Spinal cord (tissue), 10 donors: ENCODE measurements around the gene NCAPG2. TPM values are rescaled to one million over a fixed set of nuclear protein-coding genes. Genes with fewer than 3 reads are reported as not detected.

Source experiments
- DNase-seq, 6 donors: peaks; one replicate each; pipeline versions ENCODE4 v3.0.0 to v3.0.0-alpha.2; 2013 to 2015; ENCODE audit warnings: low spot score in 6 of 6, low read depth in 4 of 6
- H3K27ac ChIP-seq: one replicate; pipeline ENCODE4 v1.5.1; 2013; ENCODE audit warnings: low read depth, low read length, control low read depth
- H3K27me3 ChIP-seq: one replicate; pipeline ENCODE4 v1.6.1; 2013; ENCODE audit warnings: low read length; ENCODE audit not compliant: control insufficient read depth, insufficient read depth
- H3K36me3 ChIP-seq: one replicate; pipeline ENCODE4 v1.6.1; 2013; ENCODE audit warnings: low read length; ENCODE audit not compliant: control insufficient read depth, insufficient read depth
- H3K4me1 ChIP-seq: one replicate; pipeline ENCODE4 v1.6.1; 2013; ENCODE audit warnings: low read length; ENCODE audit not compliant: control insufficient read depth, insufficient read depth
- H3K4me3 ChIP-seq: one replicate; pipeline ENCODE4 v1.5.1; 2013; ENCODE audit warnings: low read depth, low read length, control low read depth
- H3K9me3 ChIP-seq: one replicate; pipeline ENCODE4 v1.6.1; 2013; ENCODE audit warnings: low read length; ENCODE audit not compliant: control insufficient read depth, insufficient read depth
- WGBS: methylation state at CpG from one replicate; pipeline ENCODE4 v1.1.5; 2013; ENCODE audit warnings: missing lambda C conversion rate; ENCODE audit not compliant: insufficient coverage; 5-methylcytosine and 5-hydroxymethylcytosine counted together
- polyA plus RNA-seq, 2 donors: library from polyadenylated mRNA; unstranded; fragments of 120-200 nt; gene quantifications; one replicate each; pipeline ENCODE4 v1.2.1, GENCODE V29; 2013; ENCODE audit not compliant: insufficient read length in 2 of 2
- total RNA-seq, 2 donors: library from RNA; depleted of rRNA in 1 of 2; stranded (reverse); fragments of 120-200 nt in 1 of 2; fragments of >200 nt in 1 of 2; gene quantifications; one replicate each; pipeline versions ENCODE4 v1.2.3 to v1.2.4, GENCODE V29; 2013 to 2014
- donor health status: healthy.

NCAPG2 gene
- total and polyA plus RNA-seq, 4 donors = 14.1 to 17.5 (median 16.3) TPM

GRCh38 chr7:158601090-158601489, 103.5 kb downstream of the NCAPG2 start:
- no peak overlapping the region for H3K27ac ChIP-seq
- no peaks in the 10 kb centered on the region for H3K4me1 ChIP-seq
- WGBS = no CpG with 5 or more reads among the region's 1 CpG
- no peak overlapping the region for H3K4me3 ChIP-seq
- H3K27me3 ChIP-seq = no peaks in the 10 kb centered on the region
- H3K9me3 ChIP-seq = no peaks in the 10 kb centered on the region
- DNase-seq = no peak
- no peaks in the 10 kb centered on the region for H3K36me3 ChIP-seq

- Histone ChIP-seq H3K27me3 (no peaks in the 10 kb centered on the region), H3K27ac (no peak overlapping the region), H3K9me3 (no peaks in the 10 kb centered on the region), H3K4me3 (no peak overlapping the region), H3K36me3 (no peaks in the 10 kb centered on the region), H3K4me1 (no peaks in the 10 kb centered on the region)
- DNase-seq = no peak
- WGBS = 96% methylated on average over 3 of the region's 4 CpGs
Measured at GRCh38 chr7:158596745-158597144, 107.9 kb downstream of the NCAPG2 start.

- 96% methylated on average over 3 of the region's 4 CpGs for WGBS
- H3K36me3 ChIP-seq = no peaks in the 10 kb centered on the region
- DNase-seq = no peak
- no peaks in the 10 kb centered on the region for H3K4me1 ChIP-seq
- no peaks in the 10 kb centered on the region for H3K9me3 ChIP-seq
- no peaks in the 10 kb centered on the region for H3K27me3 ChIP-seq
- H3K27ac ChIP-seq = no peak overlapping the region
- H3K4me3 ChIP-seq = no peak overlapping the region
Measured at GRCh38 chr7:158596309-158596708, 108.3 kb downstream of the NCAPG2 start.

GRCh38 chr7:158595068-158595467, 109.5 kb downstream of the NCAPG2 start:
- no peaks in the 10 kb centered on the region for H3K9me3 ChIP-seq
- no peak overlapping the region for H3K4me3 ChIP-seq
- H3K4me1 ChIP-seq = no peaks in the 10 kb centered on the region
- no peaks in the 10 kb centered on the region for H3K27me3 ChIP-seq
- DNase-seq = peak in 2 of 6 donors; percentile 26 to 61
- no peak overlapping the region for H3K27ac ChIP-seq
- no peaks in the 10 kb centered on the region for H3K36me3 ChIP-seq
- WGBS = no CpG with 5 or more reads among the region's 3 CpGs

GRCh38 chr7:158592541-158592940, 112.1 kb downstream of the NCAPG2 start:
- H3K36me3 ChIP-seq = no peaks in the 10 kb centered on the region
- no peak overlapping the region for H3K27ac ChIP-seq
- H3K9me3 ChIP-seq = no peaks in the 10 kb centered on the region
- no peaks in the 10 kb centered on the region for H3K27me3 ChIP-seq
- peaks cover 8% of the 10 kb centered on the region for H3K4me1 ChIP-seq
- DNase-seq = no peak
- 100% methylated on average over 1 of the region's 1 CpG for WGBS
- H3K4me3 ChIP-seq = no peak overlapping the region

- no peaks in the 10 kb centered on the region for H3K27me3 ChIP-seq
- 89% methylated on average over 15 of the region's 15 CpGs for WGBS
- H3K4me3 ChIP-seq = no peak overlapping the region
- H3K36me3 ChIP-seq = no peaks in the 10 kb centered on the region
- DNase-seq = no peak
- H3K27ac ChIP-seq = no peak overlapping the region
- H3K9me3 ChIP-seq = no peaks in the 10 kb centered on the region
- peaks cover 9% of the 10 kb centered on the region for H3K4me1 ChIP-seq
Measured at GRCh38 chr7:158591944-158592343, 112.7 kb downstream of the NCAPG2 start.

- no peak overlapping the region for H3K4me3 ChIP-seq
- H3K27me3 ChIP-seq = peaks cover 11% of the 10 kb centered on the region
- WGBS = 95% methylated on average over 11 of the region's 12 CpGs
- H3K9me3 ChIP-seq = no peaks in the 10 kb centered on the region
- peaks cover 23% of the 10 kb centered on the region for H3K4me1 ChIP-seq
- no peak overlapping the region for H3K27ac ChIP-seq
- DNase-seq = no peak
- H3K36me3 ChIP-seq = no peaks in the 10 kb centered on the region
Measured at GRCh38 chr7:158590181-158590530, 114.4 kb downstream of the NCAPG2 start.

GRCh38 chr7:158589653-158590052, 115.0 kb downstream of the NCAPG2 start:
- DNase-seq = no peak
- no peak overlapping the region for H3K4me3 ChIP-seq
- no peaks in the 10 kb centered on the region for H3K9me3 ChIP-seq
- H3K4me1 ChIP-seq = peaks cover 23% of the 10 kb centered on the region
- H3K36me3 ChIP-seq = no peaks in the 10 kb centered on the region
- H3K27ac ChIP-seq = no peak overlapping the region
- 60% methylated on average over 1 of the region's 1 CpG for WGBS
- peaks cover 11% of the 10 kb centered on the region for H3K27me3 ChIP-seq

GRCh38 chr7:158588878-158589442, 115.6 kb downstream of the NCAPG2 start:
- Histone ChIP-seq H3K4me1 (peaks cover 26% of the 10 kb centered on the region), H3K9me3 (no peaks in the 10 kb centered on the region), H3K27me3 (peaks cover 11% of the 10 kb centered on the region), H3K27ac (no peak overlapping the region), H3K36me3 (no peaks in the 10 kb centered on the region), H3K4me3 (no peak overlapping the region)
- WGBS = no CpG with 5 or more reads among the region's 16 CpGs
- peak in 1 of 6 donors; percentile 8 for DNase-seq

- peak in 2 of 6 donors; percentile 43 to 51 for DNase-seq
- Histone ChIP-seq H3K4me1 (peaks cover 29% of the 10 kb centered on the region), H3K4me3 (no peak overlapping the region), H3K9me3 (no peaks in the 10 kb centered on the region), H3K36me3 (no peaks in the 10 kb centered on the region), H3K27me3 (peaks cover 14% of the 10 kb centered on the region), H3K27ac (no peak overlapping the region)
- 5% methylated on average over 61 of the region's 63 CpGs for WGBS
Measured at GRCh38 chr7:158588085-158588877, 116.3 kb downstream of the NCAPG2 start.
